ENCODE measurements around the gene PRSS12.

DNA sequence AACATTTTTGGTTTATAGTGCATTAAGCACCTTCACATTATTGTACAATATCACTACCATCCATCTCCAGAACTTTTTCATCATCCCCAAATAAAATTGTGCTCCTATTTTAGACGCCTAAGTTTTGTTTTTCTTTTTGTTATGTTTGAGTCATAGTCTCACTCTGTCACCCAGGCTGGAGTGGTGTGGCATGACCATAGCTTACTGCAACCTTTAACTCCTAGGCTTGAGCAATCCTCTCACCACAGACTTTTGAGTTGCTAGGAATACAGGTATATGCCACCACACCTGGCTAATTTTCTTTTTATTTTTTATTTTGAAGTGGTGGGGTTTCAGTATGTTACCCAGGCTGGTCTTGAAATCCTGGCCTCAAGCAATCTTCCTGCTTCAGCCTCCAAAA, 33.9 kb downstream of the PRSS12 start:
- no peak for TF ChIP-seq POLR2A (IDR thresholded peaks at IDR 0.05)
- no peak for TF ChIP-seq CTCF (IDR thresholded peaks at IDR 0.05)
- no peak for TF ChIP-seq EP300 (IDR thresholded peaks at IDR 0.05)

All from ovary (tissue), 3 donors.